GM12878 (cell line): ENCODE data around the gene WNT5A. TPM values are rescaled to one million over a fixed set of nuclear protein-coding genes. Genes with fewer than 3 reads are reported as not detected.

Experiments used
- ATAC-seq: fragments of 200-7000 bp; cut with Tn5 transposase; 3 replicates; pipeline ENCODE4 v1.9.1; 2020; ENCODE audit warnings: mild to moderate bottlenecking, moderate library complexity
- BruUV-seq: library from RNA; stranded (reverse); fragments of 400-500 nt; replicated peaks from 2 replicates; lab custom pipeline; 2021; lab: Mats Ljungman, UMichigan
- CTCF ChIA-PET: fragments of 300-600 bp; sonication (Branson Sonifier 250); formaldehyde crosslinking; extraction: SDS; loops from one replicate; lab custom pipeline; 2021; ENCODE audit warnings: inconsistent platforms; lab: Yijun Ruan, JAX
- POLR2A ChIA-PET: fragments of 350-600 bp; formaldehyde crosslinking; extraction: SDS; loops from one replicate; lab custom pipeline; 2021; ENCODE audit warnings: inconsistent platforms; lab: Charles Lee
- RAD21 ChIA-PET: fragments of 300-600 bp; sonication (Branson Sonifier 250); formaldehyde crosslinking; loops from one replicate; lab custom pipeline; 2023; ENCODE audit warnings: antibody characterized with exemption; ENCODE audit not compliant: unreplicated experiment; lab: Charles Lee
- SMC1A ChIA-PET: fragments of 300-600 bp; sonication (Branson Sonifier 250); formaldehyde crosslinking; loops from one replicate; lab custom pipeline; 2023; ENCODE audit not compliant: unreplicated experiment, uncharacterized antibody; lab: Charles Lee
- DNase-seq: peaks from one replicate; pipeline ENCODE4 v3.0.0-alpha.2; 2011; ENCODE audit warnings: low read depth, low spot score
- FAIRE-seq: peaks from 3 replicates; lab custom pipeline; 2011; peaks lifted over from hg19 to GRCh38; lab: Jason Lieb, UNC
- H2AFZ ChIP-seq: 2 replicates; pipeline ENCODE4 v1.6.0; 2011; ENCODE audit warnings: low read depth, low read length, control low read depth; ENCODE audit not compliant: control insufficient read depth
- H3K27ac ChIP-seq: 2 replicates; pipeline ENCODE4 v1.5.1; 2011; ENCODE audit warnings: control low read depth; ENCODE audit not compliant: control insufficient read depth, insufficient read depth
- H3K27me3 ChIP-seq, 2 experiments: replicated peaks in 1 of 2; 2 replicates each; pipeline versions ENCODE4 v1.6.0 to v1.6.1; 2011; ENCODE audit warnings: low read length in 1 of 2; ENCODE audit not compliant: control insufficient read depth in 2 of 2, insufficient read depth in 2 of 2
- H3K36me3 ChIP-seq, 2 experiments: 2 replicates each; pipeline ENCODE4 v1.5.1; 2011; ENCODE audit warnings: low read length in 1 of 2; ENCODE audit not compliant: control insufficient read depth in 2 of 2, insufficient read depth in 2 of 2
- H3K4me1 ChIP-seq: 2 replicates; pipeline ENCODE4 v1.6.1; 2011; ENCODE audit warnings: mild to moderate bottlenecking, low read length, moderate library complexity, mixed read lengths; ENCODE audit not compliant: control insufficient read depth, insufficient read depth
- H3K4me2 ChIP-seq: 2 replicates; pipeline ENCODE4 v1.6.0; 2011; ENCODE audit warnings: control low read depth; ENCODE audit not compliant: control insufficient read depth, insufficient read depth
- H3K4me3 ChIP-seq: fragments of 200-600 bp; sonication (generic); 2 replicates; pipeline ENCODE4 v1.5.1; 2016
- H3K79me2 ChIP-seq: 2 replicates; pipeline ENCODE4 v1.6.0; 2011; ENCODE audit warnings: low read length; ENCODE audit not compliant: control insufficient read depth, insufficient read depth
- H3K9ac ChIP-seq: 2 replicates; pipeline ENCODE4 v1.8.0; 2011; ENCODE audit warnings: low read length, control low read depth, mixed read lengths; ENCODE audit not compliant: control insufficient read depth, insufficient read depth
- H3K9me3 ChIP-seq: replicated peaks from 3 replicates; pipeline ENCODE4 v1.5.1; 2011; ENCODE audit warnings: mild to moderate bottlenecking, low read length; ENCODE audit not compliant: control insufficient read depth, insufficient read depth
- H4K20me1 ChIP-seq: 2 replicates; pipeline ENCODE4 v1.6.0; 2011; ENCODE audit not compliant: control insufficient read depth, insufficient read depth
- BHLHE40 ChIP-seq, 2 experiments: fragments of 450-650 bp in 1 of 2; IDR thresholded peaks; 2 replicates each; pipeline ENCODE4 v1.6.1; 2011 to 2017; ENCODE audit warnings: low read depth in 2 of 2, borderline replicate concordance in 1 of 2, improper control_type of control experiment in 1 of 2, low read length in 1 of 2, mild to moderate bottlenecking in 1 of 2
- CBX3 ChIP-seq: fragments of 200-600 bp; sonication (generic); IDR thresholded peaks from 2 replicates; pipeline ENCODE4 v1.6.1; 2016; ENCODE audit warnings: low read depth, borderline replicate concordance
- CTCF ChIP-seq, 3 experiments: IDR thresholded peaks in 2 of 3; conservative IDR thresholded peaks in 1 of 3; 2 replicates each; pipeline ENCODE4 v1.5.1; 2011; ENCODE audit warnings: low read depth in 3 of 3, low read length in 3 of 3, mild to moderate bottlenecking in 3 of 3, control low read depth in 2 of 3, moderate library complexity in 2 of 3, inconsistent platforms in 1 of 3, mixed read lengths in 1 of 3; ENCODE audit not compliant: control insufficient read depth in 2 of 3, insufficient read depth in 1 of 3; ENCODE audit errors: extremely low read depth in 1 of 3
- FOXK2 ChIP-seq: fragments of 450-650 bp; IDR thresholded peaks from 2 replicates; pipeline ENCODE4 v1.6.1; 2017; ENCODE audit warnings: mild to moderate bottlenecking, moderate library complexity
- FOXM1 ChIP-seq: IDR thresholded peaks from 2 replicates; pipeline ENCODE4 v1.6.1; 2012; ENCODE audit warnings: low read depth, mild to moderate bottlenecking, inconsistent platforms, low read length, moderate library complexity
- HDAC2 ChIP-seq: fragments of 200-600 bp; sonication (generic); IDR thresholded peaks from 2 replicates; pipeline ENCODE4 v1.6.1; 2017
- KLF5 ChIP-seq: fragments of 450-650 bp; IDR thresholded peaks from 2 replicates; pipeline ENCODE4 v1.6.1; 2014; ENCODE audit warnings: mild to moderate bottlenecking; ENCODE audit not compliant: partially characterized antibody
- NRF1 ChIP-seq: conservative IDR thresholded peaks from 2 replicates; pipeline ENCODE4 v1.6.1; 2011; ENCODE audit warnings: mild to moderate bottlenecking, low read depth, low read length, improper control_type of control experiment
- POLR2AphosphoS5 ChIP-seq: IDR thresholded peaks from 2 replicates; pipeline ENCODE4 v1.6.1; 2011; ENCODE audit warnings: mild to moderate bottlenecking, low read length, inconsistent platforms
- PRDM15 ChIP-seq: fragments of 450-650 bp; formaldehyde crosslinking; IDR thresholded peaks from 2 replicates; pipeline ENCODE4 v1.4.0; 2020; ENCODE audit warnings: mild to moderate bottlenecking, moderate library complexity
- RELB ChIP-seq: fragments of 450-650 bp; IDR thresholded peaks from 2 replicates; pipeline ENCODE4 v1.6.1; 2017; ENCODE audit warnings: low read depth, mild to moderate bottlenecking, moderate library complexity
- SREBF1 ChIP-seq: IDR thresholded peaks from 2 replicates; pipeline ENCODE4 v1.6.1; 2012; ENCODE audit warnings: mild to moderate bottlenecking, low read length
- WRNIP1 ChIP-seq: IDR thresholded peaks from 2 replicates; pipeline ENCODE4 v1.6.1; 2011; ENCODE audit warnings: low read depth, low read length, improper control_type of control experiment, borderline replicate concordance
- WGBS: methylation state at CpG from one replicate; pipeline ENCODE4 v1.1.6; 2016; ENCODE audit warnings: low lambda C conversion rate; ENCODE audit not compliant: insufficient replicate concordance, insufficient coverage; ENCODE audit errors: missing lambda C conversion rate; 5-methylcytosine and 5-hydroxymethylcytosine counted together
- in situ Hi-C: fragments of 300-500 bp; cut with MboI; formaldehyde crosslinking; loops from 9 replicates; pipeline ENCODE4 v1.14.3; 2018; ENCODE audit warnings: mixed read lengths
- intact Hi-C: fragments of 100-400 bp; cut with micrococcal nuclease; formaldehyde crosslinking; loops from one replicate; pipeline ENCODE4 v1.14.2; 2022; ENCODE audit not compliant: unreplicated experiment
- polyA plus RNA-seq, 11 experiments: library from polyadenylated mRNA; depleted of rRNA in 4 of 11; unstranded in 6 of 11; stranded (reverse) in 5 of 11; fragments of >200 nt; fragmentation: Nextera tagmentation in 4 of 11; fragmentation: Illumina TruSeq in 1 of 11; extraction: Ambion mirVana in 4 of 11; extraction: Trizol in 1 of 11; gene quantifications; 1 replicate in 1 of 11; 2 replicates in 10 of 11; pipeline versions ENCODE4 v1.2.1 to v1.2.3, GENCODE V29; 2011 to 2016; ENCODE audit warnings: inconsistent platforms in 2 of 11, missing spikeins in 2 of 11, low read depth in 1 of 11
- total RNA-seq, 4 experiments: library from RNA; depleted of rRNA in 3 of 4; stranded (reverse); fragments of >200 nt in 3 of 4; fragmentation: Illumina TruSeq in 1 of 4; extraction: Trizol in 1 of 4; gene quantifications; 2 replicates each; pipeline versions ENCODE4 v1.2.1 to v1.2.3, GENCODE V29; 2013 to 2021

WNT5A gene
- total and polyA plus RNA-seq, 10 of the 15 experiments (the other 5 are each of a cell fraction or from before 2014, with no cell fraction given), result 0.06 to 2.8 (median 0.39) TPM

- TF ChIP-seq BHLHE40 (IDR thresholded peaks at IDR 0.05; ENCODE audit: borderline replicate concordance in 1 of 2, low read depth in 2 of 2, low read length in 1 of 2) (no peak), KLF5 (no peak), SREBF1 (no peak), HDAC2 (no peak)
Measured at GRCh38 chr3:55523471-55523870, 36.4 kb upstream of the WNT5A start (continued).

- no peak for FAIRE-seq
- SMC1A ChIA-PET, result interaction anchor here (0.8 to 1.1 kb wide), 2 partner anchors 10 to 15 kb away, joined by 3 read pairs; no protein-coding TSS in a partner anchor
- TF ChIP-seq POLR2AphosphoS5, result no peak
- TF ChIP-seq FOXM1, result no peak
- no peak for TF ChIP-seq KLF5
- TF ChIP-seq NRF1, result no peak
- TF ChIP-seq CBX3, result no peak
- no peak for TF ChIP-seq WRNIP1
- TF ChIP-seq CTCF (IDR thresholded peaks at IDR 0.05 in 2 of 3, conservative IDR thresholded peaks at IDR 0.05 in 1 of 3; ENCODE audit: control insufficient read depth in 2 of 3, extremely low read depth in 1 of 3, insufficient read depth in 1 of 3, low read depth in 3 of 3, low read length in 3 of 3), result no peak
- TF ChIP-seq PRDM15 (CRISPR knock-in tag), result no peak
- TF ChIP-seq RELB, result no peak
- TF ChIP-seq FOXK2, result no peak
Measured at GRCh38 chr3:55521738-55522421, 34.8 kb upstream of the WNT5A start.

More at GRCh38 chr3:55521738-55522421, 34.8 kb upstream of the WNT5A start:
- Histone ChIP-seq H3K4me3 (no peak overlapping the region), H3K9ac (no peak overlapping the region), H3K27me3 (no peaks in the 10 kb centered on the region), H3K79me2 (no peaks in the 10 kb centered on the region), H3K4me2 (no peak overlapping the region), H4K20me1 (no peaks in the 10 kb centered on the region), H2AFZ (no peak overlapping the region; the same call in 1 of the 2 replicates), H3K4me1 (no peaks in the 10 kb centered on the region), H3K9me3 (no peaks in the 10 kb centered on the region), H3K27ac (no peak overlapping the region), H3K36me3 (no peaks in the 10 kb centered on the region)
- DNase-seq (no peak), ATAC-seq (no peak)
- ChIA-PET POLR2A (no interaction called here), CTCF (interaction anchor here (1.1 kb wide), 1 partner anchor 32 kb away, joined by 3 read pairs; no protein-coding TSS in a partner anchor), RAD21 (no interaction called here)
- 39% methylated on average over 6 of the region's 6 CpGs for WGBS
- BruUV-seq, result no TSS peak
- intact Hi-C loops (no loop called here), in situ Hi-C loops (no loop called here)
